GM13977 (cell line): Measurements from ENCODE around the gene HTT.
A peak's percentile ranks its signal among the peaks of the same experiment; 100 is the strongest.
"Not testable (repeated sequence)": the region's sequence is repeated elsewhere in the genome, so short reads cannot be mapped to it uniquely, and the experiment has no call there.

Experiments
- DNase-seq: peaks from one replicate; pipeline ENCODE4 v3.0.0; 2012; ENCODE audit warnings: low spot score
- in situ Hi-C: fragments of 300-500 bp; cut with MboI; formaldehyde crosslinking; loops from one replicate; pipeline ENCODE4 v1.12.0; 2022; ENCODE audit warnings: low sequenced_read_pairs, low pct_unique_long_range_greater_than_20kb, mixed read lengths, inconsistent platforms; ENCODE audit not compliant: unreplicated experiment
- TF ChIP-seq, protein P1 (sequence below): IDR thresholded peaks from 2 replicates; pipeline ENCODE4 v1.5.1; 2012; ENCODE audit warnings: mild to moderate bottlenecking, control low read depth; ENCODE audit not compliant: insufficient read depth; ENCODE audit errors: extremely low read depth, missing control alignments

The HTT gene

DNA sequence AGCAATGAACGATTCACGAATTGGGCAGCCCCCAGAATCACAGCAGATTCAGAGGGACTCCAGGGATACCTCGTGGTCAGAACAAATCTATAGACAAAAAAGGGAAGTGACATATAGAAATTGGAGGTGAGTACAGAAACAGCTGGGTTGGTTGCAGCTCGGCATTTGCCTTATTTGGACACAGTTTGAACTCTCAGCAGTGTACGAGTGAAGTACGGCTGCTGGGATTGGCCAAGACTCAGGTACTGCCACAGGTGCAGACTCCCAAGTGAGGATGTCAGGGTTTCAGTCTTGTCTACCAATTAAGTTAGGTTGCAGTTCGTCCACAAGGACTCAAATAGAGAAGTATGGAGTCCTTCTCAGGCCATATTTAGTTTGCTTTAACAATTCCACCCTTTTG, 28.3 kb upstream of the HTT start:
- DNase-seq: no peak
- in situ Hi-C loops: no loop called here
- TF ChIP-seq, protein P1, sequence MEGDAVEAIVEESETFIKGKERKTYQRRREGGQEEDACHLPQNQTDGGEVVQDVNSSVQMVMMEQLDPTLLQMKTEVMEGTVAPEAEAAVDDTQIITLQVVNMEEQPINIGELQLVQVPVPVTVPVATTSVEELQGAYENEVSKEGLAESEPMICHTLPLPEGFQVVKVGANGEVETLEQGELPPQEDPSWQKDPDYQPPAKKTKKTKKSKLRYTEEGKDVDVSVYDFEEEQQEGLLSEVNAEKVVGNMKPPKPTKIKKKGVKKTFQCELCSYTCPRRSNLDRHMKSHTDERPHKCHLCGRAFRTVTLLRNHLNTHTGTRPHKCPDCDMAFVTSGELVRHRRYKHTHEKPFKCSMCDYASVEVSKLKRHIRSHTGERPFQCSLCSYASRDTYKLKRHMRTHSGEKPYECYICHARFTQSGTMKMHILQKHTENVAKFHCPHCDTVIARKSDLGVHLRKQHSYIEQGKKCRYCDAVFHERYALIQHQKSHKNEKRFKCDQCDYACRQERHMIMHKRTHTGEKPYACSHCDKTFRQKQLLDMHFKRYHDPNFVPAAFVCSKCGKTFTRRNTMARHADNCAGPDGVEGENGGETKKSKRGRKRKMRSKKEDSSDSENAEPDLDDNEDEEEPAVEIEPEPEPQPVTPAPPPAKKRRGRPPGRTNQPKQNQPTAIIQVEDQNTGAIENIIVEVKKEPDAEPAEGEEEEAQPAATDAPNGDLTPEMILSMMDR: no peak

DNA sequence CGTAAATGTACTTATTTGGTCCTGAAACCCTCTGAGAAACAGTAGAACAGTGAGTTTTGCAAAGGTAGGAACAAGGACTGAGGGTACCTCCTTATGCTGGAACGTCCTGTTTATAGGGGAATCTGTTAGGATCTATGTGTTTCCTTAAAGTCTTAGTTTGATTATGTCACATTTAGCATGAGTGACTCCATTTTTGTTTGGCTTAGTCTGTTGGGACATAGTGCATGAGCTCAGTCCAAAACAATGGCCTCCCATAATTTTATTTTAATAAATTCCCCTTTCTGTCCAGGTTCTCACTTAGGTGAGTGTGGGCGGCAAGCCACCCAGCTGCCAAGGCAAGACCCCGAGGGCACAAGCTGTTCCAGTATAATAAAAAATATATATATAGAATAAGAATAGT, 27.9 kb upstream of the HTT start:
- in situ Hi-C loops: no loop called here
- no peak for DNase-seq
- TF ChIP-seq, protein P1: no peak

DNA sequence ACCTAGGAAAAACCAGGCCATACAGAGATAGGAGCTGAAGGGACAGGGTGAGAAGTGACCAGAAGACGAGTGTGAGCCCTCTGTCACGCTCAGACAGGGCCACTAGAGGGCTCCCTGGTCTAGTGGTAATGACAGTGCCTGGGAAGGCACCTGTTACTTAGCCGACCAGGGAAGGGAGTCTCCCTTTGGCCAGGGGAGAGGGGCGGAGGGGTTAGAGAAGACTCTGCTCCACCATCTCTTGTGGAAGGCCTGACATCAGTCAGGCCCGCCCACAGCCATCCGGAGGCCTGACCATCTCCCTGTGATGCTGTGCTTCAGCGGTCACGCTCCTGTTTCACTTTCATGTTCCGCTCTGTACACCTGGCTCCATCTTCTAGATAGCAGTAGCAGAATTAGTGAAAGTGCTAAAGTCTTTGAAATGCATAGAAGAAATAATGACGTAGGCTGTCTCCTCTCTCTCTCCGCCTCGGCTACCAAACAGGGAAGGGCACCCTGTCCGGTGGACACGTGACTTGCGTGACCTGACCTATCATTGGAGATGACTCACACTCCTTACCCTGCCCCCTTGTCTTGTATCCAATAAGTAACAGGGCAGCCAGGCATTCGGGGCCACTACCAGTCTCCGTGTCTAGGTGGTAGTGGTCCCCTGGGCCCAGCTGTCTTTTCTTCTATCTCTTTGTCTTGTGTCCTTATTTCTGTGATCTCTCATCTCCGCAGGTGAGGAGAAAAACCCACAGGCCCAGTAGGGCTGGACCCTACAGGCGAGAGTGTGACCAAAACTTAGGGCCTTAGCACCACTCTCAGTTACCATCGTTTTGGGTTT, 26.8 kb upstream of the HTT start:
- TF ChIP-seq, protein P1: peak; percentile 89
- peak; percentile 60 for DNase-seq
- in situ Hi-C loops: no loop called here

DNA sequence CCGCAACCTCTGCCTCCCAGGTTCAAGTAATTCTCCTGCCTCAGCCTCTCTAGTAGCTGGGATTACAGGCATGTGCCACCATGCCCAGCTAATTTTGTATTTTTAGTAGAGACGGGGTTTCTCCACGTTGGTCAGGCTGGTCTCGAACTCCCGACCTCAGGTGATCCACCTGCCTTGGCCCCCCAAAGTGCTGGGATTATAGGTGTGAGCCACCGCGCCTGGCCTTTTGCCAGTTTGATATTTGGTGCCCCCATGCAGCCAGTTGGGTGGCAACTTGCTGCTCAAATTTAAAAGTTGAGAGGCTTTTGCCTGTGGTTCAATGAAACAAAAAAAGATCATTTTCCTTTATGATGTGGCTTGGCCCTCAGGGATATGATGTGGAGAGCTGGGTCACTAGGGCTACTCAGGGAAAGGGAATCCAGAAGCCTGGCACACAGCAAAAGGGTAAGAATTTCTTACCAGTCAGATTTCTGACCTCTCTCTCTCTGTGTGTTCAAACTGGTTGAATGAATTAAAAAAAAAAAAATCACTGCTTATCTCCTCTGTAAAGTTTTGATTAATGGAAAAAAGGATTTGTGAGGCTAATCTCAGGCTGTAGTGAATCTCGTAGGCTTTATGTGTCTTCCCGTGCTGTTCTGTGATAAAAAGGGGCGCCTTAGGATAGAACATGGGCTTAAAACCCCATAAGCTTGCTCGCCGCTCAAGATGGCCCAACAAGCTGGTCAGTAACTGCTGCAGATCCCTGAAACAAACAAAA, 23.2 kb upstream of the HTT start:
- DNase-seq, in situ Hi-C loops: not testable (repeated sequence)

DNA sequence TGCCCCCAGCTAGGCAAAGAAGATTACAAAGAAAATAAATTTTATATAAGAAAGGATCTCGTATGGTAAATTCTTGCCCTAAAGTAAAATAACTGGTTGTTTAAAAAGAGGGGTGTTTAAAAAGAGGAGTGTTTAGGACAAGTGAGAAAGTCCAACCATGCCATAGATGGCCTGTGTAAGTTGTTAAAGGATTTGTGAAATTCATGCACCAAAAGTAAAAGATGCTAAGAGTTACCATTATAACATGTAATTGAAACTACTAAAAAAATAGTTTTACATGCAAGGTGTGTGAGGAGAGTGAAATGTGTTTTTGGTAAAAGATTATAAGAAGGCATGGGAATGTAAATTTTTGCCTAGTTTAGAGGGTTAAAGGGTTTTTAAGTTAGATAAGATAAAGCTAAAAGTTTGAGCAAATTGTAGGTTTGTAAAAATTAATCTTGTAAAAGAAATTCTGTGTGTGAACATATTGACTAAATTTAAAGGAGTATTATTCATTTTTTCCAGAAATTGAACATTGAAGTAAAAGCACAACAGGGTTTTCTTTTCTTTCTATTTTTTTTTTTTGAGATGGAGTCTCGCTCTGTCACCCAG, 20.2 kb upstream of the HTT start:
- TF ChIP-seq, protein P1: no peak
- in situ Hi-C loops: no loop called here
- no peak for DNase-seq

DNA sequence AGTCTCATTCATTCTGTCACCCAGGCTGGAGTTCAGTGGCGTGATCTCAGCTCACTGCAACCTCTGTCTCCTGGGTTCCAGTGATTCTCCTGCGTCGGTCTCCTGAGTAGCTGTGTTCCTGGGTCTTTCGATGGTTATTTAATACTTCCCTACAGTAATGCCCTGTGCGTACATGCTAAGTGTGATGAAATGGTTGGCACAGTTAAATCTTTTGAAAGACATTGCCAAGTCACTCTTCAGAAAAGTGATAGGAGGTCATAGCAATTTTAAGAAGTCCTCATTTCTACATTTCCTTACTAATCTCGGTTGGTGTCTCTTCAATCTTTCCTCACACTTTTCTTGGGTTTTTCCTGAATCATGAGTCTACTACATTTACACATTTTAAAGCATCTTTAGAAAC, 14.5 kb upstream of the HTT start:
- TF ChIP-seq, protein P1: no peak
- in situ Hi-C loops: no loop called here
- no peak for DNase-seq

DNA sequence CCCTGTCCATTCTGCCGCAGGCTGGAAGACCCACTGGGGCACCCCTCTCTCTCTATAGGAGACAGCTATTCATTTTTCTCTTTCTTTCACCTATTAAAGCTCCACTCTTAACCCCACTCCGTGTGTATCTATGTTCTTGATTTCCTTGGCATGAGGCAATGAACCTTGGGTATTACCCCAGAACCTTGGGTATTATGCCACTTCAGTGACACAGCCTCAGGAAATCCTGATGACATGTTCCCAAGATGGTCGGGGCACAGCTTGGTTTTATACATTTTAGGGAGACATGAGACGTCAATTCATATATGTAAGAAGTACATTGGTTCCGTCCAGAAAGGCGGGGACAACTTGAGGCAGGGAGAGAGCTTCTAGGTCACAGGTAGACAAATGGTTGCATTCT, 13.5 kb upstream of the HTT start:
- TF ChIP-seq, protein P1: no peak
- no peak for DNase-seq
- in situ Hi-C loops: no loop called here
